Endometrial microvascular endothelial cells (primary cell): ENCODE results near the gene IGFL1. TPM values are rescaled to one million over a fixed set of nuclear protein-coding genes. Genes with fewer than 3 reads are reported as not detected.
"Not testable (repeated sequence)": the region's sequence is repeated elsewhere in the genome, so short reads cannot be mapped to it uniquely, and the experiment has no call there.

Source experiments
- in situ Hi-C: cut with HindIII; loops from 2 replicates; pipeline ENCODE4 v1.10.0; 2017; ENCODE audit warnings: low sequenced_read_pairs, low pct_unique_long_range_greater_than_20kb; ENCODE audit errors: inconsistent ontology term
- total RNA-seq: library from RNA; depleted of rRNA; stranded (reverse); fragments of >200 nt; gene quantifications from one replicate; pipeline ENCODE4 v1.2.3, GENCODE V29; 2015; ENCODE audit errors: inconsistent ontology term

IGFL1 gene
- total RNA-seq, 1 donor from 2014 or later = not detected

- in situ Hi-C loops = no loop called here
Measured at GRCh38 chr19:46254776-46255175, 25.2 kb downstream of the IGFL1 start.

GRCh38 chr19:46256855-46257254 is 27.3 kb downstream of the IGFL1 start:
- in situ Hi-C loops = no loop called here

- in situ Hi-C loops = not testable (repeated sequence)
Measured at GRCh38 chr19:46261501-46261900, 32.0 kb downstream of the IGFL1 start.

GRCh38 chr19:46262684-46263296 is 33.2 kb downstream of the IGFL1 start:
- in situ Hi-C loops = not testable (repeated sequence)

GRCh38 chr19:46264801-46265200 is 35.3 kb downstream of the IGFL1 start:
- in situ Hi-C loops = not testable (repeated sequence)

GRCh38 chr19:46265217-46265828 is 35.8 kb downstream of the IGFL1 start:
- in situ Hi-C loops = no loop called here

- in situ Hi-C loops = no loop called here
Measured at GRCh38 chr19:46269101-46269500, 39.6 kb downstream of the IGFL1 start.

- in situ Hi-C loops = no loop called here
Measured at GRCh38 chr19:46270521-46271256, 41.1 kb downstream of the IGFL1 start.

- in situ Hi-C loops = no loop called here
Measured at GRCh38 chr19:46271481-46272197, 42.1 kb downstream of the IGFL1 start.

GRCh38 chr19:46273931-46274330 is 44.4 kb downstream of the IGFL1 start:
- in situ Hi-C loops = not testable (repeated sequence)

- in situ Hi-C loops = no loop called here
Measured at GRCh38 chr19:46279177-46279576, 49.6 kb downstream of the IGFL1 start.

Other genes starting within 250 kb of the IGFL1 start
- gene CCDC61, start 234.3 kb upstream of the IGFL1 start, total RNA-seq = 4.9 TPM
- not detected for gene PGLYRP1, start 206.7 kb upstream of the IGFL1 start, total RNA-seq
- gene IGFL4, start 188.7 kb upstream of the IGFL1 start, total RNA-seq = not detected
- not detected for gene IGFL3, start 105.1 kb upstream of the IGFL1 start, total RNA-seq
- not detected for gene IGFL2, start 81.5 kb upstream of the IGFL1 start, total RNA-seq
- 11.8 TPM for gene HIF3A, start 67.3 kb downstream of the IGFL1 start, total RNA-seq
- gene PPP5C, start 117.3 kb downstream of the IGFL1 start, total RNA-seq = 119 TPM
- 0.09 TPM for gene CCDC8, start 183.8 kb downstream of the IGFL1 start, total RNA-seq
- not detected for gene PNMA8C, start 199.2 kb downstream of the IGFL1 start, total RNA-seq
- gene PNMA8A, start 241.8 kb downstream of the IGFL1 start, total RNA-seq = not detected